AG04449 (cell line): ENCODE results near the gene CASP7.
A peak's percentile ranks its signal among the peaks of the same experiment; 100 is the strongest.

ENCODE experiments used
- CTCF ChIA-PET: fragments of 350-600 bp; formaldehyde crosslinking; extraction: SDS; loops from one replicate; lab custom pipeline; 2021; ENCODE audit warnings: antibody characterized with exemption; lab: Yijun Ruan, JAX
- POLR2A ChIA-PET: fragments of 400-600, 350-600 bp; formaldehyde crosslinking; extraction: SDS; loops from one replicate; lab custom pipeline; 2020; ENCODE audit warnings: antibody characterized with exemption, inconsistent platforms; lab: Yijun Ruan, JAX
- DNase-seq: peaks from one replicate; pipeline ENCODE4 v3.0.0-alpha.2; 2010; ENCODE audit warnings: low read depth, low spot score
- H3K4me3 ChIP-seq: 2 replicates; pipeline ENCODE4 v1.5.1; 2011; ENCODE audit warnings: low read depth, mild to moderate bottlenecking, control low read depth, low read length
- TF ChIP-seq, protein P1 (sequence below): IDR thresholded peaks from one replicate; pipeline ENCODE4 v1.5.1; 2011; ENCODE audit warnings: mild to moderate bottlenecking, moderate library complexity, low read length, control low read depth, inconsistent platforms; ENCODE audit not compliant: insufficient read depth; ENCODE audit errors: missing control alignments

The CASP7 gene

DNA sequence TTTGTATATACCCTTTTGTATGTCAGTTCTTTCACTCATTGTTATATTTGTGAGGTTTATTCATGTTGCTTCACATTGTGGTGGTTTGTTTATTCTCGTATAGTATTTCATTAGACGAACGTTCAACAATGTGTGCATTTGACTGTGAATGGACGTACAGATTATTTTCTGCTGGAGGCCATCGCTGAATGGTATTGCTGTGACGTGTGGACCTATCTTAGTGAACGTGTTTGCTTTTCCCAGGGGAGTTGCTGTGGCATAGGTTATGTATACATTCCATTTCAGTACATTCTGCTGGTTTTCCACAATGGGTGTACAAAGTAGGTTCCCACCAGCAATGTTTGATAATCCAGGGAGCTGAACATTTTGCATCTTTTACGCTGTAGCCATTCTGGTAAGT lies 40.7 kb downstream of the CASP7 start:
- ChIA-PET POLR2A (no interaction called here), CTCF (interaction anchor here (1.4 kb wide), 1 partner anchor 18 kb away, joined by 4 read pairs; no protein-coding TSS in a partner anchor)
- H3K4me3 ChIP-seq = no peak overlapping the region
- TF ChIP-seq, protein P1, sequence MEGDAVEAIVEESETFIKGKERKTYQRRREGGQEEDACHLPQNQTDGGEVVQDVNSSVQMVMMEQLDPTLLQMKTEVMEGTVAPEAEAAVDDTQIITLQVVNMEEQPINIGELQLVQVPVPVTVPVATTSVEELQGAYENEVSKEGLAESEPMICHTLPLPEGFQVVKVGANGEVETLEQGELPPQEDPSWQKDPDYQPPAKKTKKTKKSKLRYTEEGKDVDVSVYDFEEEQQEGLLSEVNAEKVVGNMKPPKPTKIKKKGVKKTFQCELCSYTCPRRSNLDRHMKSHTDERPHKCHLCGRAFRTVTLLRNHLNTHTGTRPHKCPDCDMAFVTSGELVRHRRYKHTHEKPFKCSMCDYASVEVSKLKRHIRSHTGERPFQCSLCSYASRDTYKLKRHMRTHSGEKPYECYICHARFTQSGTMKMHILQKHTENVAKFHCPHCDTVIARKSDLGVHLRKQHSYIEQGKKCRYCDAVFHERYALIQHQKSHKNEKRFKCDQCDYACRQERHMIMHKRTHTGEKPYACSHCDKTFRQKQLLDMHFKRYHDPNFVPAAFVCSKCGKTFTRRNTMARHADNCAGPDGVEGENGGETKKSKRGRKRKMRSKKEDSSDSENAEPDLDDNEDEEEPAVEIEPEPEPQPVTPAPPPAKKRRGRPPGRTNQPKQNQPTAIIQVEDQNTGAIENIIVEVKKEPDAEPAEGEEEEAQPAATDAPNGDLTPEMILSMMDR = no peak
- DNase-seq = no peak

DNA sequence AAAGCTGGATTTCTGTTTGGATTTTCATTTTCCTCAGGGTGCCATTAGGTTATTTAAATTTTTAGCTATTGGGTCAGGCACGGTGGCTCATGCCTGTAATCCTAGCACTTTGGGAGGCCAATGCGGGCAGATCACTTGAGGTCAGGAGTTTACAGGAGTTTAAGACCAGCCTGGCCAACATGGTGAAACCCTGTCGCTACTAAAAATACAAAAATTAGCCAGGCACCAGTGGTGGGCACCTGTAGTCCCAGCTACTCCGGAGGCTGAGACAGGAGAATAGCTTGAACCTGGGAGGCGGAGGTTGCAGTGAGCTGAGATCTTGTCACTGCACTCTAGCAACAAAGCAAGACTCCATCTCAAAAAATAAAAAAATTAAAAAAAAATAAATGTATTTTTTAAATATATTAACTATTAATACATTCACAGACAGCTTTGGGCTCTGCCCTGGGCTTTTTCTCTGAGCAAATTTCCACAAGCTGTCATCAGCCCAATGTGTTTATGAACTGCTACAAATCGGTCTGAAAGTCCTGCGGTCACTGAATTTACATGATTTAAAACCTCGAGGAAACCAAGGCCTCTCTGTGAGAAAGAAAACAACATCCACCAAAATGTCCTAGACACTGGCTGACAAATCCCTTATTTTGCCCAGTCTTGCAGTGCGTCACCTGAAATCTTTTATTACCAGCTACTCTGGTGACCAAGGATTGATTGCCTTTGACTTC lies 52.6 kb downstream of the CASP7 start:
- TF ChIP-seq, protein P1 = no peak
- ChIA-PET CTCF (interaction anchor here (0.7 kb wide), 2 partner anchors 13 to 56 kb away, joined by 3 read pairs; no protein-coding TSS in a partner anchor), POLR2A (no interaction called here)
- DNase-seq = no peak
- no peak overlapping the region for H3K4me3 ChIP-seq

DNA sequence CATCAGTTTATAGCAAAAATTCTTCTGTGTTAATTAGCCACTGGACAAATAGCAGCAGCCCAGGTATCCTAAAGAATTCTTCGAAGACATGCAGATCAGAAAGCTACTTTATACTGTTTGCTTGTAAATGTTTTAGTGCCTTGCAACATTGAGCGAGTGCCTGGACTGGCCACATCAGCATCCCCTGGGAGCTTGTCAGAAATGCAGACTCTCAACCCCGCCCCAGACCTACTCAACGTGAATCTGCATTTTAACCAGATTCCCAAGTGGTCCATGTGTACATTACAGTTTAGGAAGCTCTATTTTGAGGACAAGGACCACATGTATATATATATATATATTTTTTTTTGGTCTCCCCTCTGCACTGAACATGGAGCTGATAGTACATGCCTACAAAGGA lies 53.3 kb downstream of the CASP7 start:
- TF ChIP-seq, protein P1 = no peak
- no peak for DNase-seq
- H3K4me3 ChIP-seq = no peak overlapping the region
- ChIA-PET CTCF (interaction anchor here (0.7 kb wide), 1 partner anchor 56 kb away, joined by 3 read pairs; no protein-coding TSS in a partner anchor), POLR2A (no interaction called here)

DNA sequence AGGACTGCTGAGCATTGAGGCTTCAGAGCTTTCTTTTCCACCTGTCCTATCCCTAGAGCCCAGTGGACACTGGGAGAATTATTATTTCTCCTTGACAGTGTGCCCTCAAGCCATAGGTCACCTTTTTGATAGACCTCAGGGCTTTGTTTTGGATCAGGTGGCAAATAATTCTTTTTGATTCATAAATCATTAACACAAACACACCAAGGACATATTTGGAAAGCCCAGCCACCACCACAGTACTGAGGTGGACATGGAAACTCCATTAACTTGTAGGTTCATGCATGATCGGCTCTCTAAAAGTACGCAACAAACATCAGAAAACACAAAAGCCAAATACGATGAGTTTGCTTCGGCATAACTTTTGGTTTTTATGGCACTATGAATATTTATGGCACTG lies 53.9 kb downstream of the CASP7 start:
- no peak for DNase-seq
- TF ChIP-seq, protein P1 = no peak
- POLR2A ChIA-PET = no interaction called here
- no peak overlapping the region for H3K4me3 ChIP-seq
- CTCF ChIA-PET = no interaction called here

DNA sequence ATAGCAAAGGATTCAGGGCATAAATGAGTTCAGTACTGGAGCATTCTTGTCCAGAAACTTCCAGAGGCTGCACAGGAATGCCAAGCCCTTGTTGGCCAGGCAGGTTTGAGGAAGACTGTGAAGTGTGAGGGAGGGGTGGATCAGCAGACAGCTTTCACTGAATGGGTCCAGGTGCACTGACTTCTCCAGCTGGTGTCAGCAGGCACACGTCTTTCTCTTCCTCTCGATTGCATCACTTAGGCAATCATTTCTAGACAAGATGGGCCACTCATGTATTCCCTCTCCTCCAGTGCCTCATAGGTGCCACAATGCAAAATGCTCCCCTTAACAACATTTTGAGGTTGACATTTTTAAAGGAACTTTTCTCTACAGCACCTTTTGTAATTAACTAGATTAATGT lies 56.2 kb downstream of the CASP7 start:
- ChIA-PET CTCF (no interaction called here), POLR2A (no interaction called here)
- TF ChIP-seq, protein P1 = no peak
- no peak for DNase-seq
- no peak overlapping the region for H3K4me3 ChIP-seq

DNA sequence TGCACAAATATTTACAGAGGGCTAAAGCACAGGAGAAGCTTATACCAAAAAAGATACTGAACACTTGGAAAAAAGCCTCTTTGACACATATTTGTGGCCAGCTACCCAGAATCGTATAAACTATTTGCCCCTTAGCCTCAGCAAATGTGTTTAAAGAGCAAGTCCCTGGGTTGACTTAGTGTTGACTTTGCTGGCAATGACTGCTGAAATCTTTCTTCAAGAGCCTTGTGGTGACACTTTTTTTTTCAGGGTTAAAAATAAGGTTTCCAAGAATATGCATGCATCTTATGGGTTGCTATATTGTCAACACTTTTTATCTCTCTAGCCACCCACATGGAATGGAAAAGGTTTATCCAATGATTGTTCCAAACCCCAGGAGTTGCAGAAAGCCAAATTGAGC lies 56.9 kb downstream of the CASP7 start:
- CTCF ChIA-PET = no interaction called here
- TF ChIP-seq, protein P1 = no peak
- DNase-seq = peak; percentile 23
- POLR2A ChIA-PET = no interaction called here
- no peak overlapping the region for H3K4me3 ChIP-seq
